ENCODE results near the gene LEKR1.

LEKR1 gene

GRCh38 chr3:157079676-157080369 is 253.7 kb downstream of the LEKR1 start:
- peaks cover 55% of the 10 kb centered on the region for H3K4me1 Mint-ChIP-seq
- CTCF ChIA-PET = interaction anchor here (0.8 to 1.6 kb wide), 5 partner anchors 9 to 406 kb away, joined by 3 to 5 read pairs (median 3); no protein-coding TSS in a partner anchor
- H3K9me3 Mint-ChIP-seq = no peaks in the 10 kb centered on the region
- no peaks in the 10 kb centered on the region for H3K27me3 Mint-ChIP-seq
- DNase-seq = no peak
- no peaks in the 10 kb centered on the region for H3K36me3 Mint-ChIP-seq
- H3K27ac Mint-ChIP-seq = no peak overlapping the region
- H3K4me3 Mint-ChIP-seq = no peak overlapping the region

- Mint-ChIP-seq H3K27ac (no peak overlapping the region), H3K36me3 (no peaks in the 10 kb centered on the region), H3K4me1 (peaks cover 42% of the 10 kb centered on the region), H3K9me3 (no peaks in the 10 kb centered on the region), H3K4me3 (no peak overlapping the region), H3K27me3 (peaks cover 4% of the 10 kb centered on the region)
- DNase-seq = peak; percentile 87
- CTCF ChIA-PET = interaction anchor here (0.7 to 4.1 kb wide), 34 partner anchors 10 to 933 kb away, joined by 3 to 26 read pairs (median 4); partner anchors contain the start of genes SSR3 and TIPARP
These were observed 255.6 kb downstream of the LEKR1 start for GRCh38 chr3:157081626-157082210.

GRCh38 chr3:157082305-157082982 is 256.3 kb downstream of the LEKR1 start:
- Mint-ChIP-seq H3K27me3 (peaks cover 4% of the 10 kb centered on the region), H3K36me3 (no peaks in the 10 kb centered on the region), H3K4me3 (no peak overlapping the region), H3K27ac (no peak overlapping the region), H3K4me1 (peaks cover 45% of the 10 kb centered on the region), H3K9me3 (no peaks in the 10 kb centered on the region)
- DNase-seq = no peak
- CTCF ChIA-PET = interaction anchor here (0.5 to 4.1 kb wide), 34 partner anchors 9 to 933 kb away, joined by 3 to 26 read pairs (median 3); partner anchors contain the start of genes SSR3 and TIPARP

- DNase-seq = no peak
- Mint-ChIP-seq H3K27me3 (peaks cover 4% of the 10 kb centered on the region), H3K36me3 (no peaks in the 10 kb centered on the region), H3K4me3 (no peak overlapping the region), H3K27ac (no peak overlapping the region), H3K4me1 (peaks cover 48% of the 10 kb centered on the region), H3K9me3 (no peaks in the 10 kb centered on the region)
- CTCF ChIA-PET = interaction anchor here (1.4 to 4.1 kb wide), 3 partner anchors 54 to 932 kb away, joined by 3 to 26 read pairs (median 11); partner anchors contain the start of gene TIPARP
These were observed 257.7 kb downstream of the LEKR1 start for GRCh38 chr3:157083824-157084223.

GRCh38 chr3:157086060-157086750 is 260.1 kb downstream of the LEKR1 start:
- Mint-ChIP-seq H3K9me3 (no peaks in the 10 kb centered on the region), H3K36me3 (no peaks in the 10 kb centered on the region), H3K4me1 (peaks cover 66% of the 10 kb centered on the region), H3K4me3 (peak overlapping the region; percentile 8), H3K27ac (no peak overlapping the region), H3K27me3 (peaks cover 4% of the 10 kb centered on the region)
- DNase-seq = no peak
- CTCF ChIA-PET = interaction anchor here (0.7 to 7.8 kb wide), 4 partner anchors 41 to 614 kb away, joined by 3 to 66 read pairs (median 7); no protein-coding TSS in a partner anchor

GRCh38 chr3:157086775-157087174 is 260.6 kb downstream of the LEKR1 start:
- Mint-ChIP-seq H3K4me1 (peaks cover 60% of the 10 kb centered on the region), H3K27me3 (peaks cover 4% of the 10 kb centered on the region)

GRCh38 chr3:157087373-157087772 is 261.2 kb downstream of the LEKR1 start:
- no peak for DNase-seq
- peak overlapping the region; percentile 79 for H3K4me3 Mint-ChIP-seq
- peaks cover 57% of the 10 kb centered on the region for H3K4me1 Mint-ChIP-seq
- CTCF ChIA-PET = interaction anchor here (1.6 to 7.8 kb wide), 4 partner anchors 38 to 50 kb away, joined by 5 to 66 read pairs (median 19); no protein-coding TSS in a partner anchor
- peaks cover 4% of the 10 kb centered on the region for H3K27me3 Mint-ChIP-seq
- H3K36me3 Mint-ChIP-seq = no peaks in the 10 kb centered on the region
- peak overlapping the region; percentile 99 for H3K27ac Mint-ChIP-seq
- H3K9me3 Mint-ChIP-seq = no peaks in the 10 kb centered on the region

More at GRCh38 chr3:157086775-157087174, 260.6 kb downstream of the LEKR1 start:
- no peak for DNase-seq
- no peak overlapping the region for H3K4me3 Mint-ChIP-seq
- no peaks in the 10 kb centered on the region for H3K36me3 Mint-ChIP-seq
- H3K27ac Mint-ChIP-seq = no peak overlapping the region
- no peaks in the 10 kb centered on the region for H3K9me3 Mint-ChIP-seq
- CTCF ChIA-PET = interaction anchor here (0.7 to 7.8 kb wide), 5 partner anchors 40 to 614 kb away, joined by 3 to 66 read pairs (median 9); no protein-coding TSS in a partner anchor

- H3K4me1 Mint-ChIP-seq = peaks cover 56% of the 10 kb centered on the region
- CTCF ChIA-PET = interaction anchor here (0.8 to 7.8 kb wide), 8 partner anchors 16 to 534 kb away, joined by 3 to 66 read pairs (median 6); no protein-coding TSS in a partner anchor
- H3K27me3 Mint-ChIP-seq = peaks cover 4% of the 10 kb centered on the region
- H3K36me3 Mint-ChIP-seq = no peaks in the 10 kb centered on the region
- no peaks in the 10 kb centered on the region for H3K9me3 Mint-ChIP-seq
- peak overlapping the region; percentile 99 for H3K27ac Mint-ChIP-seq
- no peak for DNase-seq
- H3K4me3 Mint-ChIP-seq = peak overlapping the region; percentile 79
These were observed 261.8 kb downstream of the LEKR1 start for GRCh38 chr3:157087780-157088600.

GRCh38 chr3:157088601-157089454 is 262.7 kb downstream of the LEKR1 start:
- Mint-ChIP-seq H3K4me3 (peak overlapping the region; percentile 79), H3K27me3 (peaks cover 4% of the 10 kb centered on the region), H3K4me1 (peaks cover 58% of the 10 kb centered on the region), H3K9me3 (no peaks in the 10 kb centered on the region), H3K36me3 (no peaks in the 10 kb centered on the region), H3K27ac (peak overlapping the region; percentile 99)
- CTCF ChIA-PET = interaction anchor here (0.6 to 7.8 kb wide), 14 partner anchors 8 to 535 kb away, joined by 3 to 66 read pairs (median 4); no protein-coding TSS in a partner anchor
- peak; percentile 96 for DNase-seq

GRCh38 chr3:157089455-157090221 is 263.5 kb downstream of the LEKR1 start:
- Mint-ChIP-seq H3K27me3 (peaks cover 5% of the 10 kb centered on the region), H3K4me1 (peaks cover 58% of the 10 kb centered on the region), H3K36me3 (no peaks in the 10 kb centered on the region), H3K4me3 (peak overlapping the region; percentile 79), H3K9me3 (no peaks in the 10 kb centered on the region), H3K27ac (peak overlapping the region; percentile 99)
- peak; percentile 26 for DNase-seq
- CTCF ChIA-PET = interaction anchor here (0.6 to 7.8 kb wide), 11 partner anchors 9 to 416 kb away, joined by 3 to 66 read pairs (median 5); no protein-coding TSS in a partner anchor

GRCh38 chr3:157091083-157091833 is 265.1 kb downstream of the LEKR1 start:
- H3K27me3 Mint-ChIP-seq = peaks cover 4% of the 10 kb centered on the region
- H3K4me1 Mint-ChIP-seq = peaks cover 56% of the 10 kb centered on the region
- no peak overlapping the region for H3K4me3 Mint-ChIP-seq
- CTCF ChIA-PET = interaction anchor here (0.6 to 7.8 kb wide), 7 partner anchors 9 to 417 kb away, joined by 3 to 66 read pairs (median 5); partner anchors contain the start of gene TIPARP
- H3K9me3 Mint-ChIP-seq = no peaks in the 10 kb centered on the region
- H3K27ac Mint-ChIP-seq = no peak overlapping the region
- DNase-seq = no peak
- no peaks in the 10 kb centered on the region for H3K36me3 Mint-ChIP-seq

All from activated naive CD4-positive, alpha-beta T cell treated with anti-CD3 and anti-CD28 coated beads, Interleukin-2, amount 10 ng/mL, durations not matched to agents 7 days and 5 days (primary cell).